CD14-positive monocyte (primary cell): ENCODE data around the gene TASOR2. TPM values are rescaled to one million over a fixed set of nuclear protein-coding genes. Genes with fewer than 3 reads are reported as not detected.

Experiments used
- DNase-seq, 3 donors: peaks; one replicate each; pipeline ENCODE4 v3.0.0-alpha.2; 2011 to 2022
- H2AFZ ChIP-seq: 2 replicates; pipeline ENCODE4 v1.6.0; 2012; ENCODE audit warnings: mild to moderate bottlenecking, low read depth, low read length, inconsistent platforms; ENCODE audit not compliant: insufficient read depth, poor library complexity, severe bottlenecking
- H3K27ac ChIP-seq, 2 donors: 1 replicate in 1 of 2; 2 replicates in 1 of 2; pipeline ENCODE4 v1.5.1; 2012 to 2013; ENCODE audit warnings: low read length in 2 of 2, control low read depth in 1 of 2, inconsistent platforms in 1 of 2, low read depth in 1 of 2, mild to moderate bottlenecking in 1 of 2
- H3K27me3 ChIP-seq, 2 donors: one replicate each; pipeline versions ENCODE4 v1.6.0 to v1.6.1; 2011 to 2013; ENCODE audit warnings: low read length in 2 of 2; ENCODE audit not compliant: control insufficient read depth in 2 of 2, insufficient read depth in 2 of 2
- H3K36me3 ChIP-seq, 2 donors: replicated peaks in 1 of 2; 1 replicate in 1 of 2; 2 replicates in 1 of 2; pipeline versions ENCODE4 v1.5.1 to v1.6.1; 2012 to 2013; ENCODE audit warnings: low read length in 2 of 2, control low read depth in 1 of 2, inconsistent platforms in 1 of 2, mild to moderate bottlenecking in 1 of 2; ENCODE audit not compliant: insufficient read depth in 2 of 2, control insufficient read depth in 1 of 2
- H3K4me1 ChIP-seq, 2 donors: 1 replicate in 1 of 2; 2 replicates in 1 of 2; pipeline versions ENCODE4 v1.5.1 to v1.6.1; 2012 to 2013; ENCODE audit warnings: low read length in 2 of 2, control low read depth in 1 of 2, inconsistent platforms in 1 of 2, mild to moderate bottlenecking in 1 of 2, moderate library complexity in 1 of 2; ENCODE audit not compliant: insufficient read depth in 2 of 2, control insufficient read depth in 1 of 2
- H3K4me2 ChIP-seq: replicated peaks from 2 replicates; pipeline ENCODE3; 2012; ENCODE audit warnings: low read length, moderate library complexity, mild to moderate bottlenecking; ENCODE audit not compliant: poor library complexity, severe bottlenecking; ENCODE audit errors: extremely low read depth
- H3K4me3 ChIP-seq, 3 experiments: fragments of 200-600 bp in 1 of 3; sonication (generic) in 1 of 3; replicated peaks in 1 of 3; 1 replicate in 2 of 3; 2 replicates in 1 of 3; pipeline ENCODE4 v1.5.1; 2011 to 2013; ENCODE audit warnings: low read length in 3 of 3, mild to moderate bottlenecking in 3 of 3, control low read depth in 2 of 3, low read depth in 2 of 3, inconsistent platforms in 1 of 3, moderate library complexity in 1 of 3
- H3K79me2 ChIP-seq: 2 replicates; pipeline ENCODE4 v1.6.0; 2012; ENCODE audit warnings: mild to moderate bottlenecking, control low read depth, inconsistent platforms, low read length, moderate library complexity; ENCODE audit not compliant: insufficient read depth
- H3K9ac ChIP-seq: 2 replicates; pipeline ENCODE4 v1.6.0; 2017; ENCODE audit warnings: low read length, mild to moderate bottlenecking; ENCODE audit not compliant: insufficient read depth, poor library complexity, severe bottlenecking
- H3K9me3 ChIP-seq, 2 donors: replicated peaks in 1 of 2; 1 replicate in 1 of 2; 2 replicates in 1 of 2; pipeline versions ENCODE4 v1.5.1 to v1.6.1; 2012 to 2013; ENCODE audit warnings: low read length in 2 of 2, control low read depth in 1 of 2; ENCODE audit not compliant: control insufficient read depth in 1 of 2, insufficient read depth in 1 of 2
- H4K20me1 ChIP-seq: 2 replicates; pipeline ENCODE4 v1.6.0; 2012; ENCODE audit warnings: mild to moderate bottlenecking, low read length, control low read depth, moderate library complexity; ENCODE audit not compliant: insufficient read depth
- H3K27ac Mint-ChIP-seq, 7 donors: one replicate each; pipeline ENCODE4 v1.8.0; 2020; ENCODE audit warnings: mild to moderate bottlenecking in 7 of 7, mixed read lengths in 7 of 7, moderate library complexity in 6 of 7, inconsistent platforms in 2 of 7
- H3K27me3 Mint-ChIP-seq, 3 donors: one replicate each; pipeline ENCODE4 v1.8.0; 2021 to 2022; ENCODE audit warnings: low read depth in 3 of 3, mild to moderate bottlenecking in 3 of 3, mixed read lengths in 3 of 3, moderate library complexity in 3 of 3, inconsistent platforms in 1 of 3
- H3K36me3 Mint-ChIP-seq, 2 donors: one replicate each; pipeline ENCODE4 v1.8.0; 2020; ENCODE audit warnings: mixed read lengths in 2 of 2, inconsistent platforms in 1 of 2, mild to moderate bottlenecking in 1 of 2
- H3K4me1 Mint-ChIP-seq: one replicate; pipeline ENCODE4 v1.8.0; 2020; ENCODE audit warnings: mild to moderate bottlenecking, mixed read lengths
- H3K4me3 Mint-ChIP-seq, 2 donors: one replicate each; pipeline ENCODE4 v1.8.0; 2020; ENCODE audit warnings: mild to moderate bottlenecking in 2 of 2, mixed read lengths in 2 of 2, moderate library complexity in 1 of 2
- H3K9me3 Mint-ChIP-seq, 7 donors: one replicate each; pipeline ENCODE4 v1.8.0; 2020 to 2022; ENCODE audit warnings: mixed read lengths in 7 of 7, mild to moderate bottlenecking in 6 of 7, moderate library complexity in 6 of 7, inconsistent platforms in 2 of 7
- CTCF ChIP-seq: fragments of 200-600 bp; IDR thresholded peaks from one replicate; pipeline ENCODE4 v1.8.0; 2022; ENCODE audit warnings: antibody characterized with exemption, mild to moderate bottlenecking
- WGBS: methylation state at CpG from one replicate; pipeline ENCODE4 v1.1.5; 2013; ENCODE audit warnings: missing lambda C conversion rate; ENCODE audit not compliant: insufficient coverage; 5-methylcytosine and 5-hydroxymethylcytosine counted together
- intact Hi-C, 2 donors: fragments of 100-400 bp; cut with micrococcal nuclease; formaldehyde crosslinking; loops; one replicate each; pipeline versions ENCODE4 v1.15.0 to v1.15.1; 2023
- polyA minus RNA-seq: library from RNA; depleted of rRNA, polyadenylated mRNA; stranded (reverse); fragments of >200 nt; gene quantifications from 2 replicates; pipeline ENCODE4 v1.2.3, GENCODE V29; 2012
- polyA plus RNA-seq, 3 donors: library from polyadenylated mRNA; depleted of rRNA in 1 of 3; unstranded in 2 of 3; stranded (reverse) in 1 of 3; fragments of 300-500 nt in 2 of 3; fragments of >200 nt in 1 of 3; fragmentation: Illumina TruSeq in 2 of 3; gene quantifications; 1 replicate in 2 of 3; 2 replicates in 1 of 3; pipeline ENCODE4 v1.2.3, GENCODE V29; 2012 to 2021
- total RNA-seq, 12 experiments: library from RNA in 1 of 12; stranded (reverse) in 1 of 12; fragments of 120-200 nt in 1 of 12; gene quantifications; one replicate each; pipeline ENCODE4 v1.2.4 and lab custom pipeline; 2013 to 2026; ENCODE audit warnings: mixed read lengths in 6 of 12, inconsistent platforms in 1 of 12

Gene TASOR2
- total RNA-seq (2013): 37.0 TPM
- polyA plus RNA-seq (10 to 100 TPM in 1 of 3 donors, 1 to 10 TPM in 2; 3.2 to 12.3 (median 9.5) TPM), polyA minus RNA-seq (20.6 and 29.9 TPM in 2 replicates), total RNA-seq (lab: John Stamatoyannopoulos, UW) (65.4 to 146 (median 104) reads per million in 11 experiments)

GRCh38 chr10:5684318-5684970 lies at the start of gene TASOR2:
TASOR2 (plus strand) TSS chr10:5684838; CDS start chr10:5720643, 35,805 bp downstream.
- Histone ChIP-seq H3K27me3 (no peaks in the 10 kb centered on the region), H3K4me2 (peak within 1 kb of the TSS; percentile 85), H3K79me2 (peaks cover 48% of the 10 kb centered on the region), H3K4me3 (peak within 1 kb of the TSS; percentile 76 to 92 (median 81)), H3K27ac (peak within 1 kb of the TSS; percentile 80 to 93), H3K36me3 (no peaks in the 10 kb centered on the region), H3K4me1 (peaks cover 17 to 21% of the 10 kb centered on the region in 2 donors), H4K20me1 (peaks cover 40% of the 10 kb centered on the region), H3K9ac (peak within 1 kb of the TSS; percentile 94), H3K9me3 (no peaks in the 10 kb centered on the region), H2AFZ (peak within 1 kb of the TSS; percentile 86)
- intact Hi-C loops: loop anchor here (5.0 to 10.0 kb wide), 3 partner anchors 130 to 290 kb away; partner anchors contain the start of genes ANKRD16 (in 1 of the 2), GDI2 (in 1 of the 2) and IL15RA (in 1 of the 2)
- no peak for TF ChIP-seq CTCF
- Mint-ChIP-seq H3K9me3 (no peaks in the 10 kb centered on the region), H3K27me3 (peaks cover 0 to 3% (median 2%) of the 10 kb centered on the region in 3 donors), H3K4me1 (peaks cover 31% of the 10 kb centered on the region), H3K4me3 (peak within 1 kb of the TSS; percentile 97 to 98), H3K36me3 (peaks cover 0 to 5% of the 10 kb centered on the region in 2 donors), H3K27ac (peak within 1 kb of the TSS; percentile 90 to 97 (median 95))
- WGBS: 2% methylated on average over 53 of the region's 54 CpGs
- DNase-seq: peak; percentile 96 to 98 (median 96)

GRCh38 chr10:5634918-5635317 lies 49.7 kb upstream of the TASOR2 start:
- Mint-ChIP-seq H3K36me3 (peaks cover 17 to 18% of the 10 kb centered on the region in 2 donors), H3K4me1 (no peaks in the 10 kb centered on the region), H3K9me3 (no peaks in the 10 kb centered on the region), H3K27ac (no peak overlapping the region), H3K27me3 (peaks cover 0 to 2% (median 1%) of the 10 kb centered on the region in 3 donors), H3K4me3 (no peak overlapping the region)
- Histone ChIP-seq H2AFZ (no peak overlapping the region), H3K9ac (no peak overlapping the region), H3K27ac (no peak overlapping the region), H3K79me2 (no peaks in the 10 kb centered on the region), H3K27me3 (no peaks in the 10 kb centered on the region), H3K4me3 (no peak overlapping the region), H4K20me1 (no peaks in the 10 kb centered on the region), H3K4me2 (no peak overlapping the region), H3K9me3 (no peaks in the 10 kb centered on the region), H3K4me1 (no peaks in the 10 kb centered on the region), H3K36me3 (peaks cover 16 to 17% of the 10 kb centered on the region in 2 donors)
- no peak for TF ChIP-seq CTCF
- 96% methylated on average over 6 of the region's 7 CpGs for WGBS
- DNase-seq: no peak
- intact Hi-C loops: no loop called here
